Activated naive CD8-positive, alpha-beta T cell treated with anti-CD3 and anti-CD28 coated beads, Interleukin-2, amount 10 ng/mL, durations not matched to agents 7 days and 5 days (primary cell): ENCODE measurements around the gene GRK1. TPM values are rescaled to one million over a fixed set of nuclear protein-coding genes. Genes with fewer than 3 reads are reported as not detected.

Experiments
- ATAC-seq: fragments of 150-1000 bp; cut with Tn5 transposase; one replicate; pipeline ENCODE4 v1.10.0; 2021; ENCODE audit warnings: low read depth, moderate library complexity
- POLR2A ChIA-PET: fragments of 350-600 bp; sonication (Branson Sonifier 250); formaldehyde crosslinking; loops from one replicate; lab custom pipeline; 2021; ENCODE audit warnings: antibody characterized with exemption; lab: Charles Lee
- DNase-seq: peaks from one replicate; pipeline ENCODE4 v3.0.0; 2021
- H3K27ac Mint-ChIP-seq: one replicate; pipeline ENCODE4 v1.8.0; 2022; ENCODE audit warnings: mild to moderate bottlenecking, mixed read lengths
- H3K27me3 Mint-ChIP-seq: one replicate; pipeline ENCODE4 v1.8.0; 2022; ENCODE audit warnings: mild to moderate bottlenecking, moderate library complexity, mixed read lengths
- H3K36me3 Mint-ChIP-seq: one replicate; pipeline ENCODE4 v1.8.0; 2021; ENCODE audit warnings: mild to moderate bottlenecking, mixed read lengths
- H3K4me1 Mint-ChIP-seq: one replicate; pipeline ENCODE4 v1.8.0; 2021; ENCODE audit warnings: mixed read lengths
- H3K4me3 Mint-ChIP-seq: one replicate; pipeline ENCODE4 v1.8.0; 2022; ENCODE audit warnings: mild to moderate bottlenecking, moderate library complexity, mixed read lengths
- H3K9me3 Mint-ChIP-seq: one replicate; pipeline ENCODE4 v1.8.0; 2021; ENCODE audit warnings: mixed read lengths
- total RNA-seq, 2 experiments: library from RNA; stranded (reverse); gene quantifications; one replicate each; pipeline ENCODE4 v1.2.3, GENCODE V29; 2021

Gene GRK1
- total RNA-seq, 2 experiments from 2014 or later: not detected

GRCh38 chr13:113756441-113757097 is 89.5 kb downstream of the GRK1 start:
- peaks cover 39% of the 10 kb centered on the region for H3K27me3 Mint-ChIP-seq
- peaks cover 13% of the 10 kb centered on the region for H3K4me1 Mint-ChIP-seq
- H3K27ac Mint-ChIP-seq: no peak overlapping the region
- H3K4me3 Mint-ChIP-seq: no peak overlapping the region
- peaks cover 2% of the 10 kb centered on the region for H3K9me3 Mint-ChIP-seq
- ATAC-seq (no peak), DNase-seq (no peak)
- H3K36me3 Mint-ChIP-seq: no peaks in the 10 kb centered on the region
- POLR2A ChIA-PET: no interaction called here

GRCh38 chr13:113758651-113759524 is 91.9 kb downstream of the GRK1 start, which contains the start of gene TMEM255B:
TSS of gene TMEM255B (plus strand) at chr13:113759226. CDS start at chr13:113759270, 44 bp downstream.
- H3K4me1 Mint-ChIP-seq: peaks cover 13% of the 10 kb centered on the region
- H3K27me3 Mint-ChIP-seq: peaks cover 52% of the 10 kb centered on the region
- H3K4me3 Mint-ChIP-seq: peak within 1 kb of the TSS; percentile 81
- peak; percentile 82 for DNase-seq
- no peak within 1 kb of the TSS for H3K27ac Mint-ChIP-seq
- POLR2A ChIA-PET: no interaction called here
- peak; percentile 94 for ATAC-seq
- H3K36me3 Mint-ChIP-seq: no peaks in the 10 kb centered on the region
- peaks cover 2% of the 10 kb centered on the region for H3K9me3 Mint-ChIP-seq

DNA sequence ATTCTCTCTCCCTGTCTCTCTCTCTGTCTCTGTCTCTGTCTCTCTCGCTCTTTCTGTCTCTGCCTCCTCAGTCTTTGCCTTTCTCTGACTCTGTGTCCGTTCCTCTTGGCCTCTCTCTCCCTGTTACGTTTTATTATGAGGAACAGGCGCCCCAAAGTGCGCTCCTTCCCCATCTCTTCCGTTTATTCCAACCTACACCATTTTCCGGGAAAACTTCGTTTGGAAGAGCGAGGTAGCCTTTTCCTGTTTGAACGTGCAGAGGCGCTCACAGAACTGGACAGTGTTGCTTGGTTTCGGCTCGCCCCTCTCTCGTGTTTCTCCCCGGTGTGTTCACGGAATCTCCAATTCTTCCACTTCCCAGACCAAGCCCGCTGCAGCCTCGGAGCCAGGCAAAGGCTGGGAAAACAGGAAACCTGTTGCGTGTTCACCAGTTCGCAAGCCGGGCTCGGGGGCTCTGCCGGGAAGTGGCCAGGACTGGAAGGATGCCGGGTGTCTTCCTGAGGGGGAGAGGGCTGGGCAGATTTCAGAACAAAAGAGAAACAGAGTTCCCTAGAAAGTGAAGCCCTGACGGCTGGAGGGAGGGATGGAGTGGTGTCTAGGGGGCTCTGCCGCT is 92.6 kb downstream of the GRK1 start:
- no peak for DNase-seq
- H3K4me1 Mint-ChIP-seq: peaks cover 13% of the 10 kb centered on the region
- POLR2A ChIA-PET: no interaction called here

DNA sequence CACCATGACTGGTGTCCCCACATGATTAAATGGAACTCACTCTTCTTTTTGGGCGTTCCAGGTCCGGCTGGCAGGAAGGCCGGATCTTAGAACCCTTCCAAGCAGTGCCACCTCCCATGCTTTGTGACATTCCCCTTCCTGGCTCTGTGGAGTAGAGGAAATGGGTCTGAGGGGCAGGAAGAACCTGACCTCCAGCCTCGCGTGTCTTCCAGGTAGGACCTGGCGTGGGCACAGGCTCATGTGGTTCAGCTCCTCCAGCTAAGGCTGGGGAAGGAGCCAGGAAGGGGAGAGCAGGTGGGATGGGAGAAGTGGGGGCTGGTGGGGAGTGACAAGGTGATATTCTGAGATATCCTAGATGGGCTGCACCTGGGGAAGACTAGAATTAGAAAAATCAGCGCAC is 94.1 kb downstream of the GRK1 start:
- no peak for ATAC-seq
- POLR2A ChIA-PET: no interaction called here
- no peak overlapping the region for H3K4me3 Mint-ChIP-seq
- DNase-seq: no peak
- H3K36me3 Mint-ChIP-seq: no peaks in the 10 kb centered on the region
- H3K27me3 Mint-ChIP-seq: peaks cover 49% of the 10 kb centered on the region
- H3K4me1 Mint-ChIP-seq: peaks cover 13% of the 10 kb centered on the region
- H3K27ac Mint-ChIP-seq: no peak overlapping the region
- peaks cover 2% of the 10 kb centered on the region for H3K9me3 Mint-ChIP-seq

More for the DNA sequence above, 92.6 kb downstream of the GRK1 start:
- peak overlapping the region; percentile 81 for H3K4me3 Mint-ChIP-seq
- H3K9me3 Mint-ChIP-seq: peaks cover 2% of the 10 kb centered on the region
- no peak overlapping the region for H3K27ac Mint-ChIP-seq
- no peaks in the 10 kb centered on the region for H3K36me3 Mint-ChIP-seq
- no peak for ATAC-seq
- H3K27me3 Mint-ChIP-seq: peaks cover 52% of the 10 kb centered on the region

DNA sequence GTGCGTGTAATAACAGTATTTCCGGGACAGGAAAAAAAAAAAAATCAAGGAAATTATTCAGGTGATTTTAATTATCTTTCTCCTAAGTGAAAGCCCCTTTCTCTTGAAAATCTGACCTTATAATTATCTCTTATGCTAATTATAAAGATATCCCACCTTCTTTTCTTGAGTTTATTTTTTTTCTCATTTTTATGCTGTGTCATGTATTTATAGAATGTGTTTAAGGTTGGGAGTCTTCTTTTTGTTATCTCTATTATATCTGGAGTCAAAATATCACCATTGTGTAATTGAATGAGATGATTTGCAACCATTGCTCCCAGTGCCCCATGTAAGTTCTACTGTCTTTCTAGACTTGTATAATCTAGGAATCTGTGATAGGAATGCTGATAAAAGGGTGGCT is 95.1 kb downstream of the GRK1 start:
- no peaks in the 10 kb centered on the region for H3K9me3 Mint-ChIP-seq
- POLR2A ChIA-PET: no interaction called here
- H3K4me1 Mint-ChIP-seq: peaks cover 9% of the 10 kb centered on the region
- ATAC-seq (no peak), DNase-seq (no peak)
- H3K4me3 Mint-ChIP-seq: no peak overlapping the region
- H3K27ac Mint-ChIP-seq: no peak overlapping the region
- no peaks in the 10 kb centered on the region for H3K36me3 Mint-ChIP-seq
- peaks cover 49% of the 10 kb centered on the region for H3K27me3 Mint-ChIP-seq

DNA sequence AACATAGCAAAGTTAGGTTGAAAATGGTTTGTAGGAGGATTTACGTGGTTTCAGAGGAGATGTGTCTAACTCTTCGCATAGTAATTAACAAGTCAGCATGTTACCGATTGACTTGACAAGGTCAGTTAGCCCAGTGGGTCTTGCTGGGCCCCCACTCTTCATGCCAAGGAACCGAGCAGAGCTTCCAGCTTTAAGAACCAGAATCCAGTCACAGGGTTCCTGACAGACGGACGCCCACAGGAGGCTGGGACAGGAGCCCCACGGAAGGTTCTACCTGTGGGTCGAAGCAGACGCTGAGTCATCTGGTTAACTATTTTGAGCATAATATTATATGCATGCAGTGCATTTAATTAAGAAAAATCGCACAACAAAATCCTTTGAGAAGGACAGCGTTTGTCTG is 95.5 kb downstream of the GRK1 start:
- DNase-seq (no peak), ATAC-seq (no peak)
- Mint-ChIP-seq H3K36me3 (no peaks in the 10 kb centered on the region), H3K4me3 (no peak overlapping the region), H3K4me1 (peaks cover 9% of the 10 kb centered on the region), H3K27ac (no peak overlapping the region), H3K9me3 (no peaks in the 10 kb centered on the region), H3K27me3 (peaks cover 49% of the 10 kb centered on the region)
- POLR2A ChIA-PET: no interaction called here

GRCh38 chr13:113763254-113763653 is 96.2 kb downstream of the GRK1 start:
- no peak overlapping the region for H3K27ac Mint-ChIP-seq
- peaks cover 7% of the 10 kb centered on the region for H3K4me1 Mint-ChIP-seq
- no peak overlapping the region for H3K4me3 Mint-ChIP-seq
- DNase-seq (no peak), ATAC-seq (no peak)
- H3K27me3 Mint-ChIP-seq: peaks cover 42% of the 10 kb centered on the region
- POLR2A ChIA-PET: no interaction called here
- no peaks in the 10 kb centered on the region for H3K36me3 Mint-ChIP-seq
- H3K9me3 Mint-ChIP-seq: no peaks in the 10 kb centered on the region

DNA sequence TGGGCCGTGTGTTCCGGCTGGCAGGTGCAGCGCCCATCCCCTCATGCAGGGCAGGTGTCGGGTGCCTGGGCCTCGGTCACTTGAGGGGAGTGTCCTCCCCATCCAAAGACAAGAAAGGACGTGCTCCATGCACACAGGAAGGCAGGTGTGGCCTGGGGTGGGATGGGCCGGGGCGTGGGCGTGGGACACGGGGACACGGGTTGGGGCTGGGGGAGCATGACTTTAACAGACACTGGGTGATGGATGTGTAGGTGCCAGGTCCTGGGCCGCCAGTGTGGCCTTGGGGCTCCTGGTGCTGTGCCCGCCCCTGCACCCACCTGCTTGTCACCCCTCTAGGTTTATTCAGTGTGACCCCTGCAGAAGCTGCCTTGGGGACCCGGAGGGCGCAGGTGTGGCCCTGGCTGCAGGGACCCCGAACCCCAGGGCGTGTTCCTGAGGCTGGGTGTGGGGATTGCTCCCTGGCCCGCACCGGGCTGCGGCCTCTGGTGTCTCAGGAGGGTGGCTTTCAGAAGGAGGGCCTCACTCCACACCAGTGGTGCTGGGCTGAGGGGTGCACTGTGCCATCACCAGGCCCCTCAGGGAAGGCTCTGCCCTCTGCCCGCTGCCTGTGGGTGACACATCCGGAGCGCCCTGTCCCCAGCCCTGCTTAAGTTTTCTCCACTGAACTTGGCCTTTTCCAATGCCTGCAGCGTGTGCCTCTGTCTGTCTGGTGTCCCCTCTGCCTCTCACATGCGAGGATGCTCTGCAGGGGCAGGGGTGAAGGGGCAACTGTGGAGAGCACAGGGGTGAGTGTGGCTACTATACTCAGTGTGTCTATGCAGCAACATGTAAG is 97.2 kb downstream of the GRK1 start:
- no peak for DNase-seq
- Mint-ChIP-seq H3K27ac (no peak overlapping the region), H3K4me3 (no peak overlapping the region), H3K27me3 (peaks cover 38% of the 10 kb centered on the region), H3K4me1 (peaks cover 5% of the 10 kb centered on the region), H3K9me3 (no peaks in the 10 kb centered on the region), H3K36me3 (no peaks in the 10 kb centered on the region)
- POLR2A ChIA-PET: no interaction called here
- ATAC-seq: no peak

GRCh38 chr13:113764793-113765563 is 98.0 kb downstream of the GRK1 start:
- no peaks in the 10 kb centered on the region for H3K9me3 Mint-ChIP-seq
- H3K27ac Mint-ChIP-seq: no peak overlapping the region
- H3K4me3 Mint-ChIP-seq: no peak overlapping the region
- H3K36me3 Mint-ChIP-seq: no peaks in the 10 kb centered on the region
- DNase-seq (no peak), ATAC-seq (no peak)
- peaks cover 30% of the 10 kb centered on the region for H3K27me3 Mint-ChIP-seq
- POLR2A ChIA-PET: no interaction called here
- no peaks in the 10 kb centered on the region for H3K4me1 Mint-ChIP-seq

DNA sequence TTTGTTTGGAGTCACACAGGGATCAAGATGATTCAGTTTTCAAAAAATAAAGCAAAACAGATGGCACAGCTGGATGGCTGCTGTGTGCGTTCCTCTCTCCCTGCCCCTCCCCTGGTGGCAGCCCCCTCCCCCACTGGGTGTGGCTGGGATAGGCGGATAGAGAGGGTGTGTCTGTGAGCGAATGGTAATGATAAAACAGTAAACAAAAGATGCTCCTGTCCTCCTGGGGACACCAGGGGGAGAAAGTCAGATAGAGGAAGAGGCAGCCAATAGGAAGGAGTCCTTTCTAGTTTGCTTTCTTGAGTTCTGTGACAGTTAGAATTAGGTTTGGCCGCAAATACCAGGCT is 98.5 kb downstream of the GRK1 start:
- H3K4me3 Mint-ChIP-seq: no peak overlapping the region
- H3K36me3 Mint-ChIP-seq: no peaks in the 10 kb centered on the region
- H3K4me1 Mint-ChIP-seq: no peaks in the 10 kb centered on the region
- DNase-seq (no peak), ATAC-seq (no peak)
- peaks cover 26% of the 10 kb centered on the region for H3K27me3 Mint-ChIP-seq
- H3K9me3 Mint-ChIP-seq: no peaks in the 10 kb centered on the region
- POLR2A ChIA-PET: no interaction called here
- no peak overlapping the region for H3K27ac Mint-ChIP-seq

DNA sequence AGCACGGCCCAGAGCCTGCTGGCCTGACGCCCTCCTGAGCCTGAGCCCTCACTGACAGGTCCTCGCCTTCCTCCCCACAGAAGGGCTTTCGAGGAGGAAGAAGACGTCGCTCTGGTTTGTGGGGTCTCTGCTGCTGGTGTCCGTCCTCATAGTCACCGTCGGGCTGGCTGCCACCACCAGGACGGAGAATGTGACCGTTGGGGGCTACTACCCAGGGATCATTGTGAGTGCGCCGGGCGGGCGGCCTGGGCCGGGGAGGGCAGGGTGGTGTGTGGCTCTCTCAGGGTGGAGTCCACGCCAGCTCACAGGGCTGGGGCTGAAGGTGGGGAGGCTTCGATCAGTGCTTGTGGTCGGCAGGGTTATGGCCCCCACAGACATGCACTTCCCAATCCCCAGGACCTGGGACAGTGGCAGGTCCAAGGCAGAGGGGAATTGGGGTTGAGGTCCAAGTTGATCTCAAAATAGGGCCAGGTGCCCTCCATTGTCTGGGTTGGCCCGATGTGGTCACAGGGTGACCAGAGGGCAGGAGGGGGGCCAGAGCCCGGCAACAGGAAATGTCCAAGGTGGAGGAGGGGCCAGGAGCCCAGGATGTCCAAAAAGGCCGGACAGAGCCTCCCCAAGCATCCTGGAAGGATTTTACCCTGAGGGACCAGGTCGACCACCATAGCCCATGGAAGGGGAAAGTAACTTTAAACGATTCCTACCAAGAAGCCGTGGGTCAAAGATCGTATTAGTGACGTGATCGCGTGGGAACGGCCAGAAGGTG is 99.2 kb downstream of the GRK1 start:
- H3K27me3 Mint-ChIP-seq: peaks cover 19% of the 10 kb centered on the region
- no peak overlapping the region for H3K27ac Mint-ChIP-seq
- POLR2A ChIA-PET: no interaction called here
- no peak for ATAC-seq
- H3K4me3 Mint-ChIP-seq: no peak overlapping the region
- DNase-seq: no peak
- H3K4me1 Mint-ChIP-seq: no peaks in the 10 kb centered on the region
- no peaks in the 10 kb centered on the region for H3K9me3 Mint-ChIP-seq
- H3K36me3 Mint-ChIP-seq: no peaks in the 10 kb centered on the region

GRCh38 chr13:113767366-113767765 is 100.3 kb downstream of the GRK1 start:
- ATAC-seq: no peak
- DNase-seq: no peak
- POLR2A ChIA-PET: no interaction called here
- peaks cover 4% of the 10 kb centered on the region for H3K4me1 Mint-ChIP-seq
- H3K27ac Mint-ChIP-seq: no peak overlapping the region
- no peaks in the 10 kb centered on the region for H3K36me3 Mint-ChIP-seq
- H3K27me3 Mint-ChIP-seq: peaks cover 9% of the 10 kb centered on the region
- H3K9me3 Mint-ChIP-seq: peaks cover 2% of the 10 kb centered on the region
- H3K4me3 Mint-ChIP-seq: no peak overlapping the region
